GM18951 (cell line): ENCODE results near the gene CT47C1.

Experiments used
- POLR2A ChIP-seq: IDR thresholded peaks from 4 replicates; pipeline ENCODE4 v1.6.1; 2011; ENCODE audit warnings: mild to moderate bottlenecking; ENCODE audit not compliant: insufficient read length, insufficient read depth; ENCODE audit errors: extremely low read depth
- in situ Hi-C: fragments of 300-500 bp; cut with MboI; formaldehyde crosslinking; loops from one replicate; pipeline ENCODE4 v1.12.0; 2022; ENCODE audit warnings: low sequenced_read_pairs, mixed read lengths, inconsistent platforms; ENCODE audit not compliant: unreplicated experiment

Gene CT47C1

GRCh38 chrX:119090627-119091026 is 17.8 kb downstream of the CT47C1 start:
- no peak for TF ChIP-seq POLR2A
- in situ Hi-C loops: no loop called here

- in situ Hi-C loops: no loop called here
Measured at GRCh38 chrX:119093991-119094735, 21.4 kb downstream of the CT47C1 start.

GRCh38 chrX:119094819-119095218 is 22.0 kb downstream of the CT47C1 start:
- no peak for TF ChIP-seq POLR2A
- in situ Hi-C loops: no loop called here

More at GRCh38 chrX:119093991-119094735, 21.4 kb downstream of the CT47C1 start:
- no peak for TF ChIP-seq POLR2A

- in situ Hi-C loops: no loop called here
- TF ChIP-seq POLR2A: no peak
Measured at GRCh38 chrX:119095936-119096335, 23.1 kb downstream of the CT47C1 start.

GRCh38 chrX:119101168-119101567 is 28.4 kb downstream of the CT47C1 start:
- no peak for TF ChIP-seq POLR2A
- in situ Hi-C loops: no loop called here

GRCh38 chrX:119105826-119106225 is 33.0 kb downstream of the CT47C1 start:
- in situ Hi-C loops: no loop called here
- no peak for TF ChIP-seq POLR2A

- in situ Hi-C loops: no loop called here
- no peak for TF ChIP-seq POLR2A
Measured at GRCh38 chrX:119107206-119107605, 34.4 kb downstream of the CT47C1 start.

- no peak for TF ChIP-seq POLR2A
- in situ Hi-C loops: loop anchor here (5.0 kb wide), 1 partner anchor 83 kb away; no protein-coding TSS in a partner anchor
Measured at GRCh38 chrX:119118780-119119395, 46.1 kb downstream of the CT47C1 start.

GRCh38 chrX:119121341-119121740 is 48.5 kb downstream of the CT47C1 start:
- in situ Hi-C loops: no loop called here
- no peak for TF ChIP-seq POLR2A
